K562 treated with DMSO at 1 percent for 12 hours (cell line): ENCODE results near the gene NOMO2. TPM values are rescaled to one million over a fixed set of nuclear protein-coding genes. Genes with fewer than 3 reads are reported as not detected.

Source experiments
- total RNA-seq: library from RNA; unstranded; fragments of 300-600 nt; gene quantifications from 2 replicates; pipeline ENCODE4 v1.2.3, GENCODE V29; 2022; ENCODE audit not compliant: insufficient read depth

NOMO2 gene
- 78.5 and 142 TPM in 2 replicates for total RNA-seq

GRCh38 chr16:18561727-18562314 is at the start of gene NOMO2:
Gene NOMO2 (minus strand): TSS chr16:18562097. CDS start chr16:18562040, 57 bp downstream.

Other genes with a start within 250 kb of the NOMO2 start
- 11.9 and 13.7 TPM in 2 replicates for gene NPIPA8, start 225.4 kb downstream of the NOMO2 start, total RNA-seq
- gene RPS15A, start 228.2 kb upstream of the NOMO2 start, total RNA-seq, result 4,825 and 6,580 TPM in 2 replicates
- 95.5 and 185 TPM in 2 replicates for gene ARL6IP1, start 239.5 kb upstream of the NOMO2 start, total RNA-seq